Activated T-cell treated with anti-CD3 and anti-CD28 coated beads, Interleukin-2, amount 50 U/mL, for 72 hours (primary cell): ENCODE results near the gene TECTA. TPM values are rescaled to one million over a fixed set of nuclear protein-coding genes. Genes with fewer than 3 reads are reported as not detected.
A peak's percentile ranks its signal among the peaks of the same experiment; 100 is the strongest.

Experiments
- ATAC-seq, 2 donors: fragments of 150-1000 bp; cut with Tn5 transposase; replicated peaks in 1 of 2; 2 replicates each; pipeline ENCODE4 v1.10.0; 2021; ENCODE audit warnings: moderate library complexity in 2 of 2, mild to moderate bottlenecking in 1 of 2
- DNase-seq, 2 donors: peaks; one replicate each; pipeline ENCODE4 v3.0.0; 2021 to 2022; ENCODE audit warnings: mixed read lengths in 1 of 2
- H3K27ac Mint-ChIP-seq: one replicate; pipeline ENCODE4 v1.8.0; 2022; ENCODE audit warnings: mild to moderate bottlenecking, moderate library complexity, mixed read lengths
- H3K27me3 Mint-ChIP-seq: one replicate; pipeline ENCODE4 v1.8.0; 2022; ENCODE audit warnings: low read depth, mixed read lengths
- H3K36me3 Mint-ChIP-seq, 2 donors: one replicate each; pipeline ENCODE4 v1.8.0; 2022; ENCODE audit warnings: mixed read lengths in 2 of 2, mild to moderate bottlenecking in 1 of 2; ENCODE audit not compliant: insufficient read depth in 2 of 2
- H3K4me1 Mint-ChIP-seq: one replicate; pipeline ENCODE4 v1.8.0; 2022; ENCODE audit warnings: low read depth, mixed read lengths
- H3K4me3 Mint-ChIP-seq, 2 donors: one replicate each; pipeline ENCODE4 v1.8.0; 2022; ENCODE audit warnings: mild to moderate bottlenecking in 2 of 2, mixed read lengths in 2 of 2, moderate library complexity in 2 of 2
- H3K9me3 Mint-ChIP-seq, 2 donors: one replicate each; pipeline ENCODE4 v1.8.0; 2022; ENCODE audit warnings: mixed read lengths in 2 of 2
- total RNA-seq, 2 donors: library from RNA; stranded (reverse); gene quantifications; one replicate each; pipeline ENCODE4 v1.2.3, GENCODE V29; 2022

TECTA gene
- total RNA-seq, 2 donors from 2014 or later: 0.34 to 0.39 TPM

DNA sequence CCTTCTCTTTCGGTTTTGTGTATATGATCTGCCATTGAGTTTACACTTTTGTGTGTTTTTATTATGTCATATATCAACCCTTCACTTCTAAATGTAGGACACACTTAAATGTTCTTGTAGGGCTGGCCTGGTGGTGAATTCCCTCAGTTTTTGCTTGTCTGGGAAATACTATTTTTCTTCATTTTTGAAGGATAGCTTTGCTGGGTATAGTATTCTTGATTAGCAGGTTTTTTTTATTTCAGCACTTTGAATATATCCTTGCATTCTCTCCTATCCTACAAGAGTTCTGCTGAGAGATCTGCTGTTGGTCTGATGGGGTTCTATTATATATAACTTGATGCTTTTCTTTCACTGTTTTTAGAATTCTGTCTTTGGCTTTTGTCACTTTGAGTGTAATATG is 79.1 kb downstream of the TECTA start:
- Mint-ChIP-seq H3K36me3 (peaks cover 8 to 18% of the 10 kb centered on the region in 2 donors), H3K4me1 (no peaks in the 10 kb centered on the region), H3K9me3 (peaks cover 21 to 23% of the 10 kb centered on the region in 2 donors), H3K27me3 (peaks cover 17% of the 10 kb centered on the region), H3K4me3 (no peak overlapping the region), H3K27ac (no peak overlapping the region)
- ATAC-seq (no peak), DNase-seq (no peak)

GRCh38 chr11:121188776-121189175 is 87.7 kb downstream of the TECTA start:
- no peak for ATAC-seq
- H3K9me3 Mint-ChIP-seq: peaks cover 0 to 2% of the 10 kb centered on the region in 2 donors
- no peak for DNase-seq
- H3K4me1 Mint-ChIP-seq: no peaks in the 10 kb centered on the region
- H3K36me3 Mint-ChIP-seq: peaks cover 0 to 3% of the 10 kb centered on the region in 2 donors
- H3K4me3 Mint-ChIP-seq: no peak overlapping the region
- H3K27me3 Mint-ChIP-seq: peaks cover 35% of the 10 kb centered on the region
- H3K27ac Mint-ChIP-seq: no peak overlapping the region

GRCh38 chr11:121191818-121192217 is 90.8 kb downstream of the TECTA start:
- no peak overlapping the region for H3K4me3 Mint-ChIP-seq
- peaks cover 37% of the 10 kb centered on the region for H3K27me3 Mint-ChIP-seq
- ATAC-seq: no peak
- H3K9me3 Mint-ChIP-seq: no peaks in the 10 kb centered on the region
- DNase-seq: no peak
- H3K36me3 Mint-ChIP-seq: peaks cover 0 to 2% of the 10 kb centered on the region in 2 donors
- H3K4me1 Mint-ChIP-seq: no peaks in the 10 kb centered on the region
- no peak overlapping the region for H3K27ac Mint-ChIP-seq

- no peaks in the 10 kb centered on the region for H3K36me3 Mint-ChIP-seq
- peaks cover 26% of the 10 kb centered on the region for H3K27me3 Mint-ChIP-seq
- no peaks in the 10 kb centered on the region for H3K9me3 Mint-ChIP-seq
- DNase-seq (peak; percentile 50 to 66), ATAC-seq (peak; percentile 65 to 73)
- H3K4me3 Mint-ChIP-seq: no peak overlapping the region
- no peak overlapping the region for H3K27ac Mint-ChIP-seq
- H3K4me1 Mint-ChIP-seq: no peaks in the 10 kb centered on the region
Observed at GRCh38 chr11:121194731-121195596, 93.9 kb downstream of the TECTA start.

DNA sequence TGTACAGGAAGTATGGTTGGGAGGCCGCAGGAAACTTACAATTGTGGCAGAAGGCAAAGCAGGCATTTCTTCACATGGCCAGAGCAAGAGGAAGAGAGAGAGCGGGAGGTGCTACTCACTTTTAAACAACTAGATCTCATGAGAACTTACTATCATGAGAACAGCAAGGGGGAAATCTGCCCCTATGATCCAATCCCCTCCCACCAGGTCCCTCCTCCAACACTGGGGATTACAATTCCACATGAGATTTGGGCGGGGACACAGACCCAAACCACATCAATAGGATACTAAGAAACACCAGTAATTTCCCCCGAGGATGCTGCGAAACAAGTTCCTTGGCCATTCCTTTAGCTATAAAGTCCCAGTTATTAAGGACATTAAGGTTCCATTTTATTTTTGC is 97.4 kb downstream of the TECTA start:
- no peaks in the 10 kb centered on the region for H3K36me3 Mint-ChIP-seq
- H3K27ac Mint-ChIP-seq: no peak overlapping the region
- no peaks in the 10 kb centered on the region for H3K4me1 Mint-ChIP-seq
- no peaks in the 10 kb centered on the region for H3K9me3 Mint-ChIP-seq
- no peak for ATAC-seq
- H3K27me3 Mint-ChIP-seq: peaks cover 22% of the 10 kb centered on the region
- no peak for DNase-seq
- H3K4me3 Mint-ChIP-seq: no peak overlapping the region

DNA sequence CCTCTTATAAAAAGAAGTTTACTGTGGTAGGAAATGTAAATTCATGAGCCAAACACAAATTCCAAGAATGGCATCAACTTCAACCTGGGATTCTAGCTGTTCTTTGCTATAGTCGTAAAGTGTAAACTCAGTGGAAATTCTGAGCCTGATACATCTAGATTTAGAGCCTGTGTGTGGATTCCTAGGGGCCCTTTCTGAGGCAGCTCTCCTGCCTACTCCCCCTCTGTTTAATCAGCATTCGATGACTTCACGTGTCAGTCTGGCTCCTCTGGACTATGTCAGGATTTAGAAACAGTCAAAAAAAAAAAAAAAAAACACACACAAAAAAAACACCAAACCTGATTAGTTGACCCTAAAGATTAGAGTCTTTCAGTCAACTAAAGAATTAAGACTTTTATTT is 98.5 kb downstream of the TECTA start:
- H3K27me3 Mint-ChIP-seq: peaks cover 20% of the 10 kb centered on the region
- H3K9me3 Mint-ChIP-seq: no peaks in the 10 kb centered on the region
- no peak overlapping the region for H3K4me3 Mint-ChIP-seq
- no peaks in the 10 kb centered on the region for H3K4me1 Mint-ChIP-seq
- no peak overlapping the region for H3K27ac Mint-ChIP-seq
- ATAC-seq (no peak), DNase-seq (no peak)
- H3K36me3 Mint-ChIP-seq: no peaks in the 10 kb centered on the region

GRCh38 chr11:121206810-121207209 is 105.8 kb downstream of the TECTA start:
- Mint-ChIP-seq H3K9me3 (no peaks in the 10 kb centered on the region), H3K27me3 (no peaks in the 10 kb centered on the region), H3K4me3 (no peak overlapping the region), H3K4me1 (no peaks in the 10 kb centered on the region), H3K27ac (no peak overlapping the region), H3K36me3 (no peaks in the 10 kb centered on the region)
- no peak for ATAC-seq
- DNase-seq: no peak

DNA sequence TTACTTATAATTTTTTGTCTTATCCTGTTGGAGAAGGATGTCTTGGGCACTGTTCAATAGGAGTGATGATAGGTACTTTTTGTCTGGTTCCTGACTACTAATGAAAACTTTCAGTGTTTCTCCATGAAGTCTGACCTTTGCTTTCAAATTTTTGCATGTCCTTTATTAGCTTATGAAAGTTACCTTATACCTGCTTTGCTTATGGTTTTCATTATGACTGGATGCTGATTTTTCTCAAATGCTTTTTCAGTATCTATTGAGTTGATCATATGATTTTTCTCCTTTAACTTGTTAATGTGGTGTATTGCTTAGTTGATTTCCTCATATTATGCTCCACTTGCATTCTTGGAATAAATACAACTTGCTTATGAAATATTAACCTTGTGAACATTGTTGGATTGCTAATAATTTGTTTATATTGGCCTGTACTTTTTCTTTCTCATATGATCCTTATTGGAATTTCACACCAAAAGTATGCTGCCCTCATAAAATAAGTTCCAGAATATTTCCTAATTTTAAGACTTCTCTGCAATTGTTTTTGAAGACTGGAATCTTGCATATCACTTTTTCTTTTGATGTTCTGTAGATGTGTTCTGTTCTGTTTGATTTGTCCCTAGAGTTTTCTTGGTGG is 106.6 kb downstream of the TECTA start:
- DNase-seq (no peak), ATAC-seq (no peak)
- no peak overlapping the region for H3K27ac Mint-ChIP-seq
- no peaks in the 10 kb centered on the region for H3K4me1 Mint-ChIP-seq
- H3K9me3 Mint-ChIP-seq: no peaks in the 10 kb centered on the region
- H3K36me3 Mint-ChIP-seq: no peaks in the 10 kb centered on the region
- H3K27me3 Mint-ChIP-seq: peaks cover 3% of the 10 kb centered on the region
- no peak overlapping the region for H3K4me3 Mint-ChIP-seq

GRCh38 chr11:121210445-121211080 is 109.5 kb downstream of the TECTA start:
- Mint-ChIP-seq H3K27ac (no peak overlapping the region), H3K27me3 (peaks cover 31% of the 10 kb centered on the region), H3K9me3 (no peaks in the 10 kb centered on the region), H3K4me3 (no peak overlapping the region), H3K36me3 (no peaks in the 10 kb centered on the region), H3K4me1 (no peaks in the 10 kb centered on the region)
- ATAC-seq (no peak), DNase-seq (no peak)

GRCh38 chr11:121211626-121212025 is 110.6 kb downstream of the TECTA start:
- Mint-ChIP-seq H3K36me3 (no peaks in the 10 kb centered on the region), H3K27me3 (peaks cover 31% of the 10 kb centered on the region), H3K4me1 (no peaks in the 10 kb centered on the region), H3K9me3 (no peaks in the 10 kb centered on the region), H3K4me3 (no peak overlapping the region), H3K27ac (no peak overlapping the region)
- DNase-seq: no peak
- no peak for ATAC-seq

DNA sequence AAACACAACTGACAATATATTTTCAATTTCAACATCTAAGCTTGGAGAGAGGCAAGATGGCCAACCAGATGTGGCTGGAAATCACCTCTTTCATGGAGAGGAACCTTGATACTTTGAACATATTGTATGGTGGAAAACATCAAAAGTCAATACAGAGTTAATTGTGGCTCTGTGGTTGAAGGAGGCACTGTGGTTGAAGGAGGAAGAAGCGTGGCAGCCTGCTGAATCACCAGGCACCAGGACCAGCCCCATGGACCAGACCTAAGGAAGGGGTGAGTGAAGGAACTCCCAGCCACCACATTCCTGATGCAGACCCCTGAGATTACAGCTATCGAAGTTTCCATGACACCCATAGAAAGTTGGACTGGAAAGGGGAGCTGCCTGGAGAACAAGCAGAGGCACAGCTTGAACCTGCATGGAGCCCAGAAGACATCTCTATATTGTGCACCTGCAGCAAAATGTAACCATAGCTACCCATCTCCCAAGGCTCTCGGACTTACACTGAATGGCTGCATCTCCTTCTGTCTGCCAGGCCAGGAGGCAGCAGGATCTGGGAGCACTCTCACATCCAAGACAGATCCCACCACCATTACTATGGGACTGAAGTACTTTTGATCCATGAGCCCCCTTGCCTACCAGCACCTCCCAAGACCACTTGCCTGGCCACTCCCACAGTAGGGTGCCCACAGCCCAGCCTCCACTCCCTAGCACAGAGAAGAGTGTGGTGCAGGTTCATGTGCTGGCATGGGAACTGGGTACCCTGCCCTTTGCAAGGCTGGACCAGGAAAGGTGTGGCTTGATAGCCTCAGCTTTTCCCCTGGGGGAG is 111.7 kb downstream of the TECTA start:
- H3K27me3 Mint-ChIP-seq: peaks cover 31% of the 10 kb centered on the region
- no peaks in the 10 kb centered on the region for H3K36me3 Mint-ChIP-seq

DNA sequence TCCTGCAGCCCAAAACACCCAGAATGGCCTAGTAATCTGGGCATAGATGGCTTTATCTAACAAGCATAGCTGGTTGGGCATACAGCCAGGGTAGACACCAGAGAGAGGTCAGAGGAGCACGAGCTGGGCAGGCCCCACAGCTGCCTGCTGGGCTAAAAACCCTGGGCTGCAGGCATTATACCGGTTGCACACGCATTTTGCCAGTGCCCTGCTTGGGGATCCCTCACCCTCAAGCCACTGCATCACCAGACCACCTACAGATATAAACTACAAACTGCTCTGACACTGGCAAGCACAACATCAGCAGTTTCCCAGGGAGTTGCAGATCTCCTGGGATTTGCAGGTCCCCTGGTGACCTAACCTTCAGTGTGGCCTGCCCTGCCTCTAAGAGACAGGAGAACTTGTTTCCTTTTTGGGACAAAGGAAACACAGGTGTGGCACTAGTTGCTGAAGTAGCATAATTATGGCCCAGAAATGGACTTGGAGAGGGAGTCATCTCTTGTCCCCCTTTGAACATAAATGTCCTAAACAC is 112.4 kb downstream of the TECTA start:
- H3K27me3 Mint-ChIP-seq: peaks cover 31% of the 10 kb centered on the region
- H3K27ac Mint-ChIP-seq: no peak overlapping the region
- ATAC-seq: no peak
- DNase-seq: no peak
- H3K4me1 Mint-ChIP-seq: no peaks in the 10 kb centered on the region
- no peak overlapping the region for H3K4me3 Mint-ChIP-seq
- no peaks in the 10 kb centered on the region for H3K36me3 Mint-ChIP-seq
- no peaks in the 10 kb centered on the region for H3K9me3 Mint-ChIP-seq

More for the DNA sequence above, 111.7 kb downstream of the TECTA start:
- no peak for ATAC-seq
- Mint-ChIP-seq H3K4me3 (no peak overlapping the region), H3K9me3 (no peaks in the 10 kb centered on the region), H3K4me1 (no peaks in the 10 kb centered on the region), H3K27ac (no peak overlapping the region)
- DNase-seq: no peak
